IMR-90 (cell line): ENCODE data around the gene PFDN6.

Source experiments
- BHLHE40 ChIP-seq: fragments of 150-350 bp; IDR thresholded peaks from 2 replicates; pipeline ENCODE4 v1.6.1; 2016; ENCODE audit warnings: mild to moderate bottlenecking, low read depth, low read length
- CEBPB ChIP-seq: IDR thresholded peaks from 2 replicates; pipeline ENCODE4 v1.6.1; 2012; ENCODE audit warnings: low read depth, low read length, improper control_type of control experiment
- CHD1 ChIP-seq: IDR thresholded peaks from 2 replicates; pipeline ENCODE4 v1.6.1; 2012; ENCODE audit warnings: low read depth, low read length, improper control_type of control experiment
- CTCF ChIP-seq: conservative IDR thresholded peaks from 2 replicates; pipeline ENCODE4 v1.5.1; 2012; ENCODE audit warnings: mild to moderate bottlenecking, low read depth, low read length, improper control_type of control experiment
- ELK1 ChIP-seq: fragments of 150-350 bp; IDR thresholded peaks from 2 replicates; pipeline ENCODE4 v1.6.1; 2016; ENCODE audit warnings: low read depth, mild to moderate bottlenecking, low read length, moderate library complexity, borderline replicate concordance
- FOS ChIP-seq: fragments of 150-350 bp; IDR thresholded peaks from 2 replicates; pipeline ENCODE4 v1.6.1; 2016; ENCODE audit warnings: low read depth, low read length
- MAFK ChIP-seq: IDR thresholded peaks from 2 replicates; pipeline ENCODE4 v1.6.1; 2012; ENCODE audit warnings: low read depth, low read length, improper control_type of control experiment
- MXI1 ChIP-seq: IDR thresholded peaks from 2 replicates; pipeline ENCODE4 v1.6.1; 2012; ENCODE audit warnings: low read depth, mild to moderate bottlenecking, low read length, moderate library complexity, borderline replicate concordance
- NFE2L2 ChIP-seq: fragments of 150-350 bp; IDR thresholded peaks from 2 replicates; pipeline ENCODE4 v1.6.1; 2016; ENCODE audit warnings: low read depth, mild to moderate bottlenecking, low read length
- POLR2A ChIP-seq: IDR thresholded peaks from 2 replicates; pipeline ENCODE4 v1.6.1; 2012; ENCODE audit warnings: mild to moderate bottlenecking, low read depth, low read length
- RAD21 ChIP-seq: IDR thresholded peaks from 2 replicates; pipeline ENCODE4 v1.6.1; 2012; ENCODE audit warnings: low read length, improper control_type of control experiment
- RCOR1 ChIP-seq: IDR thresholded peaks from 2 replicates; pipeline ENCODE4 v1.6.1; 2012; ENCODE audit warnings: mild to moderate bottlenecking, low read length, improper control_type of control experiment; ENCODE audit not compliant: insufficient replicate concordance
- RFX5 ChIP-seq: IDR thresholded peaks from 2 replicates; pipeline ENCODE4 v1.8.0; 2012; ENCODE audit warnings: low read depth, mild to moderate bottlenecking, low read length, moderate library complexity
- USF2 ChIP-seq: fragments of 150-350 bp; IDR thresholded peaks from 2 replicates; pipeline ENCODE4 v1.6.1; 2017; ENCODE audit warnings: mild to moderate bottlenecking, antibody characterized with exemption, low read length, low read depth

- no peak for TF ChIP-seq POLR2A
- no peak for TF ChIP-seq CTCF
- no peak for TF ChIP-seq CHD1
- TF ChIP-seq BHLHE40, result no peak
- TF ChIP-seq ELK1, result no peak
- TF ChIP-seq MXI1, result no peak
- no peak for TF ChIP-seq CEBPB
- no peak for TF ChIP-seq FOS
- TF ChIP-seq NFE2L2, result no peak
- TF ChIP-seq MAFK, result no peak
- no peak for TF ChIP-seq RAD21
- no peak for TF ChIP-seq RCOR1
- no peak for TF ChIP-seq USF2
- no peak for TF ChIP-seq RFX5
Measured at GRCh38 chr6:33314943-33315792, 25.8 kb downstream of the PFDN6 start.
